WTC11 (cell line): ENCODE results near the gene CAMKMT.

Experiments used
- CREB1 ChIP-seq: sonication (generic); formaldehyde crosslinking; IDR thresholded peaks from 2 replicates; pipeline ENCODE4 v1.8.0; 2023; ENCODE audit warnings: mild to moderate bottlenecking, missing genetic modification reagents
- STAT6 ChIP-seq: sonication (generic); formaldehyde crosslinking; conservative IDR thresholded peaks from 2 replicates; pipeline ENCODE4 v1.8.1; 2023; ENCODE audit warnings: mild to moderate bottlenecking, low read depth, missing genetic modification reagents, moderate library complexity
- TCF7 ChIP-seq: sonication (generic); formaldehyde crosslinking; IDR thresholded peaks from 2 replicates; pipeline ENCODE4 v1.8.0; 2022; ENCODE audit warnings: mild to moderate bottlenecking, low read depth, missing genetic modification reagents, moderate library complexity
- TP53 ChIP-seq: sonication (generic); formaldehyde crosslinking; IDR thresholded peaks from 2 replicates; pipeline ENCODE4 v1.8.1; 2023; ENCODE audit warnings: mild to moderate bottlenecking, missing genetic modification reagents
- ZNF396 ChIP-seq: fragments of 250-450 bp; sonication (Bioruptor Pico); IDR thresholded peaks from 2 replicates; pipeline ENCODE4 v1.8.0; 2021; ENCODE audit warnings: mild to moderate bottlenecking, moderate library complexity, borderline replicate concordance
- TF ChIP-seq, protein P1 (sequence below): sonication (generic); formaldehyde crosslinking; IDR thresholded peaks from 2 replicates; pipeline ENCODE4 v1.8.1; 2022; ENCODE audit warnings: mild to moderate bottlenecking, missing genetic modification reagents, moderate library complexity, borderline replicate concordance

DNA sequence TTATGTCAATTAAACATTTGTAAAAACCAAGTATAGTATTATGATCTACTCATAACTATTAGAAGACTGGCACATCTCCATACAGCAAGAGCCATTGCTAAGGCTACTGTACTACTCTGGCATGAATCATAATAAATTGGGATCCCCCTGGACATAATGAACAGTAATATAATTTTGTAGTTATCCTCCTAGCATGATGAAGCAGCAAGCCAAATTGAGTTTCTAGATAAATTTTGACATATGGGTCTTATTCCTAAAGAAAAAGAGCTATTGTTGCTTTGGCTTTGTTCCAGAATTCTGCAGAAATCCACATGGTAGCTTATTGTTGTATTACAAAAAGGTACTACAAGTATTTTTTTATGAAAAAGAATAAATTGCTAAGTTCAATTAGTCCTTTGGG lies 204.3 kb downstream of the CAMKMT start:
- TF ChIP-seq TP53 (no peak), ZNF396 (CRISPR knock-in tag) (no peak), STAT6 (no peak), TCF7 (no peak), CREB1 (CRISPR knock-in tag) (no peak)
- TF ChIP-seq, protein P1, sequence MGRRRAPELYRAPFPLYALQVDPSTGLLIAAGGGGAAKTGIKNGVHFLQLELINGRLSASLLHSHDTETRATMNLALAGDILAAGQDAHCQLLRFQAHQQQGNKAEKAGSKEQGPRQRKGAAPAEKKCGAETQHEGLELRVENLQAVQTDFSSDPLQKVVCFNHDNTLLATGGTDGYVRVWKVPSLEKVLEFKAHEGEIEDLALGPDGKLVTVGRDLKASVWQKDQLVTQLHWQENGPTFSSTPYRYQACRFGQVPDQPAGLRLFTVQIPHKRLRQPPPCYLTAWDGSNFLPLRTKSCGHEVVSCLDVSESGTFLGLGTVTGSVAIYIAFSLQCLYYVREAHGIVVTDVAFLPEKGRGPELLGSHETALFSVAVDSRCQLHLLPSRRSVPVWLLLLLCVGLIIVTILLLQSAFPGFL (CRISPR knock-in tag): no peak
